PFSK-1 (cell line): ENCODE data around the gene DDX25.

Experiments
- FOXP2 ChIP-seq: optimal IDR thresholded peaks from 2 replicates; pipeline ENCODE3; 2011; ENCODE audit warnings: borderline replicate concordance, control low read depth, inconsistent platforms; ENCODE audit not compliant: insufficient read depth; ENCODE audit errors: extremely low read length, extremely low read depth
- POLR2AphosphoS5 ChIP-seq: IDR thresholded peaks from 2 replicates; pipeline ENCODE4 v1.6.1; 2012; ENCODE audit warnings: low read depth, mild to moderate bottlenecking, control low read depth, low read length, moderate library complexity
- SIN3A ChIP-seq: IDR thresholded peaks from 2 replicates; pipeline ENCODE4 v1.6.1; 2012; ENCODE audit warnings: mild to moderate bottlenecking, low read length, moderate library complexity, borderline replicate concordance; ENCODE audit not compliant: insufficient read depth
- TAF1 ChIP-seq: IDR thresholded peaks from 2 replicates; pipeline ENCODE4 v1.6.1; 2012; ENCODE audit warnings: low read length, control low read depth, borderline replicate concordance; ENCODE audit not compliant: insufficient read depth
- TF ChIP-seq, protein P1 (sequence below), 2 experiments: IDR thresholded peaks; 2 replicates each; pipeline versions ENCODE4 v1.6.1 to v1.8.0; 2011 to 2012; ENCODE audit warnings: low read depth in 2 of 2, low read length in 2 of 2, control low read depth in 1 of 2, inconsistent platforms in 1 of 2, mild to moderate bottlenecking in 1 of 2, moderate library complexity in 1 of 2; ENCODE audit not compliant: insufficient read depth in 1 of 2

The DDX25 gene

DNA sequence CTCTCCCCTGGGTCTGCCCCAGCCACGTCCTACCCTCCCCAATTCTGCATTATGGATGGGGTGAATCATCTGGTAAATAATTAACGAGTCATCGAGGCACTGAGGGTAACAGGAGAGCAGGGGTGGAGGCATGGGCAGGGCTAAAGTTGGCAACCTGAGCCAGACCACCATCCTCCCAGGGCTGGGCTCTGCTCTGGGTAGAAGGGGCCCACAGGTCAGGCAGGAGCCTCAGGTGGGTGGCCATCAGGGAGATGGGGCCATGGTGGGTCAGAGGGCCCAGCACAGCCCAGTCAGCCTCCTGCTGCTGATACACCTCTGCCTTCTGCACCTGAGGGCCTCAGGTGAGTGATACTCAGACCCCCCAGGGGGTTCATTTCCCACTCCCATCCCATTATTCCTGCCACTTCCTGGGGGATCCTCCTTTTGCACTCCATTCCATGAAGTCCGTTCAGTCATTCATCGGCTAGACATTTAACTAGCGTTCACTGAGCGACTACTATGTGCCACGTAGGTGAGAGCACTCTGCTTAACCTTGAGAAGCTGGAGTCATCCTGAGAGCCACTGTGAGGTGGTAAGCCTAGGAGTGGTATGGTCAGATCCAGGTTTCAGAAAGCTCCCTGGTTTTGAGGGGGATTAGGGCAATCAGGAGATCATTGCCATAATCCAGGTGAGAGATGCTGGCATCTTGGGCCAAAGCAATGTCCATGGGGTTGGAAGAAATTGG is 41.7 kb downstream of the DDX25 start, which contains the start of gene VSIG10L2:
Gene VSIG10L2, plus strand, starts transcription at position 248 of the 724 bp plus-strand sequence. Its CDS starts 12 bp downstream, at position 260.
- TF ChIP-seq, protein P1, sequence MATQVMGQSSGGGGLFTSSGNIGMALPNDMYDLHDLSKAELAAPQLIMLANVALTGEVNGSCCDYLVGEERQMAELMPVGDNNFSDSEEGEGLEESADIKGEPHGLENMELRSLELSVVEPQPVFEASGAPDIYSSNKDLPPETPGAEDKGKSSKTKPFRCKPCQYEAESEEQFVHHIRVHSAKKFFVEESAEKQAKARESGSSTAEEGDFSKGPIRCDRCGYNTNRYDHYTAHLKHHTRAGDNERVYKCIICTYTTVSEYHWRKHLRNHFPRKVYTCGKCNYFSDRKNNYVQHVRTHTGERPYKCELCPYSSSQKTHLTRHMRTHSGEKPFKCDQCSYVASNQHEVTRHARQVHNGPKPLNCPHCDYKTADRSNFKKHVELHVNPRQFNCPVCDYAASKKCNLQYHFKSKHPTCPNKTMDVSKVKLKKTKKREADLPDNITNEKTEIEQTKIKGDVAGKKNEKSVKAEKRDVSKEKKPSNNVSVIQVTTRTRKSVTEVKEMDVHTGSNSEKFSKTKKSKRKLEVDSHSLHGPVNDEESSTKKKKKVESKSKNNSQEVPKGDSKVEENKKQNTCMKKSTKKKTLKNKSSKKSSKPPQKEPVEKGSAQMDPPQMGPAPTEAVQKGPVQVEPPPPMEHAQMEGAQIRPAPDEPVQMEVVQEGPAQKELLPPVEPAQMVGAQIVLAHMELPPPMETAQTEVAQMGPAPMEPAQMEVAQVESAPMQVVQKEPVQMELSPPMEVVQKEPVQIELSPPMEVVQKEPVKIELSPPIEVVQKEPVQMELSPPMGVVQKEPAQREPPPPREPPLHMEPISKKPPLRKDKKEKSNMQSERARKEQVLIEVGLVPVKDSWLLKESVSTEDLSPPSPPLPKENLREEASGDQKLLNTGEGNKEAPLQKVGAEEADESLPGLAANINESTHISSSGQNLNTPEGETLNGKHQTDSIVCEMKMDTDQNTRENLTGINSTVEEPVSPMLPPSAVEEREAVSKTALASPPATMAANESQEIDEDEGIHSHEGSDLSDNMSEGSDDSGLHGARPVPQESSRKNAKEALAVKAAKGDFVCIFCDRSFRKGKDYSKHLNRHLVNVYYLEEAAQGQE (IDR thresholded peaks at IDR 0.05; ENCODE audit: insufficient read depth in 1 of 2, low read depth in 2 of 2, low read length in 2 of 2): no peak

DNA sequence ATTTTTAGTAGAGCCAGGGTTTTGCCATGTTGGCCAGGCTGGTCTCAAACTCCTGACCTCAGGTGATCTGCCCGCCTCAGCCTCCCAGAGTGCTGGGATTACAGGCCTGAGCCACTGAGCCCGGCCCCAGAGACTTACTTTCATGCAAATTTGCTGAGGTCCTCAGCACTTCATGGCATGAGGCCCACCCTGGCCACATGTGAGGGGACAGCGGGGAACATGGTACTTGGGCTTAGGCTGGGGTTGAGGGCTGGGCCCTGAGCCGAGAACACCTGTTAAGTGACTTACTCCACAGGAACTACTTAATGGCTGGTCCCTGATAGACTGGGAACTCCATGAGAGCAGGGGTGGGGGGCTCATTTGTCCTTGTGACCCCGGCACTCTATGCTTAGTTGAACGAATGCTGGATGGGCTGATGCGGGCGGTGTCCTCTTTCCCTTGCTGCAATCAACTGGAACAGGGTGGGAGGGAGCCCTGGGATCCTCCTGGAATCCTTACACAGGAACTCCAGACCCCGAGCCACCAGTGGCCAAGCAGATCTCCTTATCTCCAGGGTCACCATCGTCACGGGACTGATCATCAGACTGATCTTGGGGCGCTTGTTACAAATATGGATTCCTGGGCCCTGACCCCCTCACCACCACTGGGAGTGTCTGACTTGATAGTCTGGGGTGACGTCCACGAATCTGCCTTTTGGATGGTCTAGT is 42.6 kb downstream of the DDX25 start:
- no peak for TF ChIP-seq SIN3A
- TF ChIP-seq FOXP2: no peak

DNA sequence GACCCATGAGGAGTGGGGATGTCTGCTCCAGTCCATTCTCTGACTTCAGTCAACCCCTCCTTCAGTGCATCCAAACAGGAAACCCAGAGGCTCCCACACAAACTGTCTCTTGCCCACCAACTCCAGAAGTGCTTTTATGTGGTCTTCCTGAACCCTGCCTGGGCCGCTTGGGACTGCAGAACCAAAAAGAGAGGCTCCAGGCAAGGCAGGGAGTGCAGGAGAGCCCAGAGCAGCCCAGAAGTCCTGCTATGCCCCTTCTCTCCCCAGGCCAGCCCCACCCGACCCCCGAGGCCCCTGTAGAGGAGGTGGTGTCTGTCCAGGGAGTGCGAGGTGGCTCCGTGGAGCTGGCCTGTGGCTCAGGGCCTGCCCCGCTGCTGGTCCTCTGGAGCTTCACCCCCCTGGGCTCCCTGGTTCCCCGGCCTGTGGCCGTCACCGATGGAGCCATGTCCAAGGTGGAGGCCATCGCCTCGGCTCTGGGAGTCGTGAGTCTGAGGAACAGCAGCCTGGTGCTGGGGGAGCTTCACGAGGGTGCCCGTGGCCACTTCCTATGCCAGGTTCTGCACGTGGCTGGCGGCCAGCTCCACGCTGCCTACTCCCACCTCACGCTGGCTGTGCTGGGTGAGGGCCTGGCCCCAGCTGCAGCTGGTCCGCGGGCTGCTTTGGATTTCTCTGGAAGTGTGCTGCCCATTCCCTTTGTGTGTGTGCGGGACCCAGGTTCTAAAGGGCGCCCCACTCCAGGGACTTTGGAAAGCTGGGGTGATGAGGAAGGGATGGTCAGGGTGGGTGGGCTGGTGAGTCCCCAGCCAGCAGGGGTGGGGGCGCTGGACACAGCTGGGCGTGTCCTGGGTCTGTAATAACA is 43.3 kb downstream of the DDX25 start:
- no peak for TF ChIP-seq SIN3A

DNA sequence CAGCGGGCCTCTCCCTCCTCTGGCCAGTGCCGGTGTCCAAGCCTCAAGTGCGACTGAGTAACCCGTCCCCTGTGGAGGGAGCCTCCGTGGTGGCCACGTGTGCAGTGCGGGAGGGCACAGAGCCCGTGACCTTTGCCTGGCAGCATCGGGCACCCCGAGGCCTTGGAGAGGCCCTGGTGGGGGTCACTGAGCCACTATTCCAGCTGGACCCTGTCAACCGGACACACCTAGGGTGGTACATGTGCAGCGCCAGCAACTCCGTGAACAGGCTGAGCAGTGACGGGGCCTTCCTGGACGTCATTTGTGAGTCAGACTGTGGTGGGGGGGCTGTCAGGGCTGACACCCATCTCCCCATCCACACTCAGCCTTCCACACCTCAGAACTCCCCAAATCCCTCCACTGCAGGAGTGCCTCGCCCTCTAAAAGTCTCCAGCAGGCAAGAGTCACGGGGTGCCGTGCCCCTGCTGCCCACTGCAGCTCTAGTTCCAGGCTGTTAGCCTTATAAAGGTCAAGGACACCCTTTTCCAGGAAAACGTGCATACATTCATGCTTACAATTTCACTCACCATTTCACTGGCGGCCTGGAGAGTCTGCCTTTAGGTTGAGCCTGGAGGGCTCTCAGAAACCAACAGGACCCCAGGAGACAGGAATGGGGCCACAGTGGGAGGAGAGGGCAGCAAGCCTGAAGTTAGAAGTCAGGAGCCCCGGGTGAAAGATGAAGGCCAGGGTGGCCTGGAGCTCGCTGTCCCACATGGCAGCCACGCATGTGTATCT is 44.2 kb downstream of the DDX25 start:
- no peak for TF ChIP-seq TAF1

DNA sequence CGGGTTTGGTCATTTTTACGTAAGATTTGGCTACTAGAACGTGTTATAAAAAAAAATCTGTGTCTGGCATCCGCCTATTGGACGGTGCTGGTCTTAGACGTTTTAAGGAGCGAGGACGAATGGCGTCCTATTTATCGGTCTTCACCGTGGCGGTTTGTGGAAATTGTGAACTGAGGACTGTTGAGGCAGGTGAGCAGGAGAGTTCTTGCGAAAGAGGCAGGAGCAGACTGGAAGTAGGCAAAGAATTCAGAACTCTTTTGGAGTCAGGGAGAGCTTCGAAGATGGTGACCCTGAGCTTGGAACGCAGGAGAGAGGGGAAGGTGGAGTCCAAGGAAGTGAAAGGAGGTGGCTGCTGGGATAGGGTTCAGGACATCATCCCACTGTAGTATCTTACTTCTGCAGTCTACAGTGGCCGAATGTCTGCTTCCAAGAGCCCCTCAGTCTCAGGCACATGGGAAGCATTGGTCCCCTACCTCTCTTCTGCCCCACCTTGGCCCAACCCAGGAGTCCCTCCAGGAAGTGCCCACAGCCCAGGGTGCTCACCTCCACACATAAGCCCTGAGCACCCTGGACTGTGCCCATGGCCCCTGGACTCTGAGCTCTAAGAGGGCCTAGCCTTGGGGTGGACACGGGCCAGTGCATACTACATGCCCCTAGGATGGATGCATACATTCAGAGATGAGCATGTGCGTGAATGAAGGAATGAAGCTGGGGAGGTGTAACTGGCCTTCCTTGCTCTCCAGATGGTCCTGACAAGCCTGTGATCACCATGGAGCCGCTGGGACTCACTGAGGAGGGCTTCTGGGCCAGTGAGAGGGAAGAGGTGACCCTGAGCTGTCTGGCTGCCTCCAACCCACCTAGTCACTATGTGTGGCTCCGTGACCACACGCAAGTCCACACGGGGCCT is 45.2 kb downstream of the DDX25 start:
- TF ChIP-seq, protein P1 (IDR thresholded peaks at IDR 0.05; ENCODE audit: insufficient read depth in 1 of 2, low read depth in 2 of 2, low read length in 2 of 2): no peak
- TF ChIP-seq POLR2AphosphoS5: no peak
- no peak for TF ChIP-seq SIN3A
- no peak for TF ChIP-seq TAF1
- TF ChIP-seq FOXP2: no peak

DNA sequence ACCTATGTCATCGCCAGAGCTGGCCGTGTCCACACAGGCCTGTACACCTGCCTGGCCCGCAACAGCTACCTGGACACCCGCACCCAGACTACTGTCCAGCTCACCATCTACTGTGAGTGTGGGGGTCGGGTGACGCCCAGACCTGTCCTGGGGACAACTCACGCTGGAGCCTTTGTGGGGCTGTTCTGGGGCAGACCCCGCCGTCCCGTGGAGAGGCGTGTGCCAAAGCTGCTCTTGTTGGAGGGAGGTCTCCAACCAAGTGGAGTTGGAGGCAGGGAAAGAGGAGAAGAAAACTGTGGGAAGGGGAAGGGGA is 45.8 kb downstream of the DDX25 start:
- TF ChIP-seq, protein P1 (IDR thresholded peaks at IDR 0.05; ENCODE audit: insufficient read depth in 1 of 2, low read depth in 2 of 2, low read length in 2 of 2): no peak
- TF ChIP-seq SIN3A: no peak
- no peak for TF ChIP-seq POLR2AphosphoS5
- TF ChIP-seq FOXP2: no peak
- no peak for TF ChIP-seq TAF1
